NOMO-1 treated with DMSO at 0.1 percent for 48 hours (cell line): ENCODE results near the gene ADCY5.

ENCODE experiments used
- DNase-seq: peaks from one replicate; lab custom pipeline; 2025; ENCODE audit not compliant: unreplicated experiment; lab: John Stamatoyannopoulos, UW

ADCY5 gene

DNA sequence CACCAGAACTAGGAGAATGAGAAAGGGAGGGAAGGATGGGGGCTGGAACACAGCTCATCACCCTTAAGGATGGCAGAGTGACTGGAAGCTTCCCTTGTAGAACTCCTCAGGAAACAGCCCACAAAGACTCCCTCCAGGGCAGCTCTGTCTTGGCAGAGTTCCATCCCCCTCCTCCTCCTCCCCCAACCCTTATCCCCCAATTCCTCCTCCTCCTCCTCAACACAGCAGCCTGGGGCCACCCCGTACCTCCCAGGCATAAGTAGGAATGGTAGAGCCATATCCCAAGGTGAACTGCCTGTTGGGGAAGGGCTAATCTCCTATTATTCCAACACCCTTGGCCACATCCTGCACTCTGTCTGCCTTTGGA, 38.8 kb downstream of the ADCY5 start:
- no peak for DNase-seq

DNA sequence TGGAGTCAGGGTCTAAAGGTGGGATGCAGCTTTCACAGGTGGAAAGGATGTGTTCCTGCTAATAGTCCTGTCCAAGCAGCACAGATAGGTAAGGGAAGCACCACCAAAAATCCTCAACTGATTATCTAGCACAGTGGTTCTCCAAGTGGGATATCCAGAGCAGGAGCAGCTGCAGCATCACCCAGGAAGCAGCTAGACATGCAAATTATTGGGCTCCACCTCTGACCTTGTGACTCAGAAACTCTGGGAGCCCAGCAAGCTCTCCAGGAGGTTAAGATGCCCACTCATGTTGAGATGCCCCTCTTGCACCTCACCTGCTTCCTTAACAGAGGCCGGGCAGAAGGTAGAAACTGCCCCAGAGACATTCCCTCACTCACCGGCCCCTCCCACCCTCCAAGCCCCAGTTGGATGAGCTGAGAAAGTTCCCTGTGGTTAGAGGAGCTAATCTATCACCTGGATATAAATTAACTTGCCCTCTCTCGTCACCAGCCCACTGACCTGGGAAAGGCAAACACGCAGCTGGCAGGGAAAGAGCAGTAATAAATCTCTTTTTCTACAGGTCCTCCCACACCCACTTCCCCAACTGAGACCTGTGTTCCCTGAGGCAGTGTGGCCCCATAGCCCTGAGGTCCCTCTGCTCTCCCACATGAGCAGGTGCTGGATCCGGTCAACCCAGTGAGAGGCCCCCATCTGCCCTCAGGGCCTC, 39.3 kb downstream of the ADCY5 start:
- no peak for DNase-seq

- DNase-seq: no peak
Measured at GRCh38 chr3:123406598-123406997, 42.3 kb downstream of the ADCY5 start.

- DNase-seq: no peak
Measured at GRCh38 chr3:123405936-123406510, 42.9 kb downstream of the ADCY5 start.

DNA sequence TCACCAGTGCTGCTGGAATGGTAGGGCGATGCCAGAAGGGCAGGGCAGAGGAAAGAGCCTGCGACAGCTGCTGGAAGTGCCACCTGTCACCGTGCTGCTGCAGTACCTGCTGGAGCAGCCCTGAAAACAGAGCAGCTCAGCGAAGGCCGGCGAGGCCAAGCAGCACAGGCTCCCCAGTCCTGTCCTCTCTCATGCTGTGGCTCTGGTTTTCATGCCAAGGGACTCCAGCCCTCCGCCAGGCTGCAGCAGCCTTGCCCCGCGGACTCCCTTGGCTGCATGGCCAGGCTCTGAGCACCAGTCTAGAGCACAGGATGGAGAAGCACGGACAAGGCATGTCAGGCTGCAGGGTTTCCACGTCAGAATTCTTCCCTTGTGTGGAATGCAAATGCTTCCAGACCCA, 43.9 kb downstream of the ADCY5 start:
- DNase-seq: no peak

DNA sequence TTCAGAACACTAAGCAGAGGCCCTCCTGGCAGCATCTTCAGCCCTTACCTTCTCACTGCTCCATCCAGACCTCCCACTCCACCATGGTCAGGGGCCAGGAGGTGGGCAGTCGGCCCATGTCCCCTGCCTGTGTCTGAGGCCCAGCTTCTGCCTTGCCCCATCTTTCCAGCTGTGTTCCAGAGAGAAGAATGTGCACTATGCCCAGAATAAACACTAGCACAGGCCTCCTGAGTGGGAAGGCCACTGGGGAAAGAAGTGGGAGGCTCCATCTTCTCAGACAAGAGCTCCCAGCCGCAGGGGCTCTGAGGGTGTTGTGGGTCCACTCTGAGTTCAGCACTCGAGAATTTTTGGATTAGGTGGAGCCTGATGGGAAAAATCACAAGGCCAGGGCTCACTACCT, 44.5 kb downstream of the ADCY5 start:
- DNase-seq: no peak

GRCh38 chr3:123401836-123402530, 46.9 kb downstream of the ADCY5 start:
- DNase-seq: no peak

DNA sequence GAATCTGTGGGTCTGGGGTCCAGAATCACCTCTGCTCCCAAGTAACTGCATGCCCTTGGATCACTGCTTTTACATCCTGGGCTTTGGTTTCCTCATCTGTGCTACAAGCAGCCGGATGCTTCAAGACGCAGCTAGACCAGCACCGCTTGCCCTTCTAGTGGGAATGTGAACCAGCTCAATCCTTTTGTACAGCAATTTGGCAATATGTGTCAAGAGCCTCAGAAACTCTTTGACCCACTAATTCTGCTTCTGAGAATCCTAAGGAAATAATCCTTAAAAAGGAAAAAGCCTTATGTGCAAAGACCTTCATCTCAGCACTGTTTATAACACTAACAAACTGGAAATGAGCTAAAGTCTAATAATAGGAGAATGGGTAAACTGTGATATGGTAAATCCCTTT, 48.7 kb downstream of the ADCY5 start:
- DNase-seq: no peak

DNA sequence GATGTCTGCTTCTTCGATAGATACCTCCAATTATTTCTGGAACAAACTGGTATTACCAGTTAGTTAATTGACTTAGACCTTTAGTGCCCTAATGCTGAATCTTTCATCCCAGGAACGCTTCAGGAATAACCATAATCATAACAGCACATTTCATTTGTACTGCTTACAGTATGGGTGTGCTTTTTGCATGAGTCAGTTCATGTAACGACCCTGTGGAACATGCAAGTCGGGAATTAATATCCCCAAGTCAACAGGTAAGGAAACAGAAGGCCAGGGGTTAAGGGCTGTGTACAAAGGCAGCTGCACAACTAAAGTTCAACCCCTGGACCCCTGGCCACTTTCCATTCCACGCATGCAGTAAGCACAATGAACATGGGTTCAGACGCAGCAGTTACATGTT, 49.2 kb downstream of the ADCY5 start:
- no peak for DNase-seq

- no peak for DNase-seq
Measured at GRCh38 chr3:123397921-123398785, 50.7 kb downstream of the ADCY5 start.

GRCh38 chr3:123397050-123397590, 51.8 kb downstream of the ADCY5 start:
- no peak for DNase-seq

- DNase-seq: no peak
Measured at GRCh38 chr3:123396171-123397049, 52.5 kb downstream of the ADCY5 start.

- no peak for DNase-seq
Measured at GRCh38 chr3:123395235-123395634, 53.7 kb downstream of the ADCY5 start.

GRCh38 chr3:123394391-123395020, 54.4 kb downstream of the ADCY5 start:
- DNase-seq: no peak

GRCh38 chr3:123392871-123393620, 55.8 kb downstream of the ADCY5 start:
- no peak for DNase-seq

DNA sequence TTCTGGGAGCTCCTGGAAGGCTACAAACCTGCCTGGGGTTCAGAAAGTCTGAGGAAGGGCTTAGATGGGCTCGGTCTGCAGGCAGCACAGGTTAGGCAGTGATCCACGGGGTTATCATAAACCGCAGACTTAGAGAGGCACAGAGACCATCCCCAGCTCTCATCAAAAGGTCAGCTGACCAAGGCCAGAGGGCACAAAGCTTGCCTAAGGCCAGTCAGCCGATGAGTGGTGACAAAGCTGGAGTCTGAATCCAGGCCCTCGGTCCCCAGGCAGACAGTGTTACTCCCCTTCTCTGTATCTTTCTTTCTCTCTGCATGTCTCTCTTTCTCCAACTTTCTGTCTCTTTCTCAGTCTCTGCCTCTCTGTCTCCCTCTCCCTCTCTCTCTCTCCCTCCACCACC, 56.5 kb downstream of the ADCY5 start:
- DNase-seq: no peak

DNA sequence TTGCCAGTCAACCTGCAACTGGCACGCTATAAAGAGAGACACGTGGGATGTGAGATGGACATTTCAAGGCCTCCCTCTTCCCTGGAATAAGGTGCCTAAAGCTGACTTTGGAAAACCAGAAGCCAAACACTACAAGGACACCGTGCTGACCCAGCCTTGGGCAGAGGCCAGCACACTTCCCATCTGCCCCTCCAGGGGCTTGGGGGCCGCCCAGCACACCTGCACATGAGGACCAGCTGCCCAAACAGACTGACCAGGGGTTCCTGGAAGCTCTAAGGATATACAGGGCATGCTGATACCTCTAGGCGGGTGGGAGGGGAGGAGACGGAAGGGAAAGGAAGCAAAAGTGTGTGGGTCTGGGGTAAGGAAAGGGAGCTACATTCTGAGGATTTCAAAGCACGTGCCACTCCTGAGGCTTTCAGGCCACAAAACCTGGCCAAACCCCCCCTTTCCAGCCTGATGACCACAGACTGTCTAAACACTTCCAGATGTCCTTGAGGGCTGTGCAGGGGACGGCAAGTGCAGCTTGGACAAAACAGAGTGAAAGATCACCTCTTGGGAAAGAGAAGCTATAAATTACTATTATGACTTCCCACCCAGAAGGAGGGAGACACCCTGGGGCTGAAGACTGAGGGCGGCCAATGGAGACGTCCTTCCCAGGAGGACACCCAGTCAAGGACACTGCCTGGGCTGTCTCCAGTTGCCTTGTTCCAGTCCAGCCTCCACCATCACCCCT, 57.9 kb downstream of the ADCY5 start:
- DNase-seq: no peak

- no peak for DNase-seq
Measured at GRCh38 chr3:123389628-123389918, 59.3 kb downstream of the ADCY5 start.
